DMS153 (cell line): ENCODE results near the gene PRRG1.
"Not testable (repeated sequence)": the region's sequence is repeated elsewhere in the genome, so short reads cannot be mapped to it uniquely, and the experiment has no call there.

Experiments
- DNase-seq: peaks from one replicate; lab custom pipeline; 2025; lab: John Stamatoyannopoulos, UW

The PRRG1 gene

DNA sequence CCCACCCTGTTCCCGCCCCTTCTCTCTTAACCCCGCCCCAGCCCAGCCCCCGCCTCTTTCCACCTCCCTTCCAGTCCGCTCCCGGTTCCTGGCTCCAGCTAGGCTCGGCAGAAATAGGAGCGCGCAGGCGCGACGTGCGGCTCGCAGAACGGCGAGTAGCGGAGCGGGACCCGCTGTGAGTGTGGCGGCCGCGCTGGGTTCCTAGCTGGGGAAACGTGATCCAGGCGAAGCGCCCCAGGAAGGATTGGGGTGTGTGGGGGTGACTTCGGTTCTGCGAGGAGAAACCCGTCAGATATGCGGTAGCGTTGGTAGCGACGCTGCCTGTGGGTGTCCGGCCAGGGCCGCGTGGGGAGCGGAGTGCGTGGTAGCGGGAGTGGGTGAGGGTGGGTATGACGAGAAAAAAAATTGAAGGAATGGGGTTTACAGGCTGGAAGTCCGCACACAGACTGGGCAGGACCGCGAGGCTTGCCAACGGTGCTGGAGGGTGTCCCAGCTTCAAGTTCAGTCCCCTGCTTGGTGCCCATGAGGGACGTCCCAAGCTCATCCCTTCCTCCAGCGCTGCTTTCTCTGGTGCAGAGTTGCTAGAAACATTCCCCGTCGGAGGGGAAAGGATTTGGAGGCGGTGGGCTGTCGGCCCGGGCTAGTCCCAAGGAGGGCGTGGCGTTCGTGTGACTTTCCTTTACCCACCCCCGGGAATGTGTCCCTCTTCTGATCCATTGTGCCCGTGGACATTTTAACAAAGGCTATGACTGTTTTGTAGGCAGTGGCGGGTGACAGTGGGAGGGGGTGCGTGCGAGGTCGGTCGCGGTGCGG lies at the start of gene PRRG1:
TSS of gene PRRG1 (plus strand) at position 144 of the 813 bp plus-strand sequence. CDS start 56,886 bp downstream, outside the sequence.
- no peak for DNase-seq

DNA sequence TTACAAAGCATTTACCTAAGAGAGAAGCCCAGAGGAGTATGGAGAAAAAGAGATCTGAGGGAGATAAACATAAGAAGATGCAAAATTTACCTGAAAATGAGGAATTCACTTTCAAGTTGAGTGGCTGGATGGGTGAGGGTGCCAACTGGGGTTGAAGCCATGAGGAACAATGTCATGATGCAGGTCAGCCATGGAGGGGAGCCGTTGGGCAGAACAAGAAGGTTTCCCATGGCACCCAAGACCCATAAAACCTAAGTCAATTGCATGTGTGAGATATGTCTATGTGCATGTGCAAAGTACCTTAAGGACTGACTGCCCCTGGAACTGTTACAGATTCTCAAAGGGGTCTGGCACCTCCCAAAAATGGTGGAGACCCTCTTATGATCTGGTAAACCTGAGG lies 46.6 kb upstream of the PRRG1 start:
- DNase-seq: no peak

DNA sequence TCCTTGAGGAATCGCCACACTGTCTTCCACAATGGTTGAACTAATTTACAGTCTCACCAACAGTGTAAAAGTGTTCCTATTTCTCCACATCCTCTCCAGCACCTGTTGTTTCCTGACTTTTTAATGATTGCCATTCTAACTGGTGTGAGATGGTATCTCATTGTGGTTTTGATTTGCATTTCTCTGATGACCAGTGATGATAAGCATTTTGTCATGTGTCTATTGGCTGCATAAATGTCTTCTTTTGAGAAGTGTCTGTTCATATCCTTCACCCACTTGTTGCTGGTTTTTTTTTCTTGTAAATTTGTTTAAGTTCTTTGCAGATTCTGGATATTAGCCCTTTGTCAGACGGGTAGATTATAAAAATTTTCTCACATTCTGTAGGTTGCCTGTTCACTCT lies 43.9 kb upstream of the PRRG1 start:
- not testable (repeated sequence) for DNase-seq

DNA sequence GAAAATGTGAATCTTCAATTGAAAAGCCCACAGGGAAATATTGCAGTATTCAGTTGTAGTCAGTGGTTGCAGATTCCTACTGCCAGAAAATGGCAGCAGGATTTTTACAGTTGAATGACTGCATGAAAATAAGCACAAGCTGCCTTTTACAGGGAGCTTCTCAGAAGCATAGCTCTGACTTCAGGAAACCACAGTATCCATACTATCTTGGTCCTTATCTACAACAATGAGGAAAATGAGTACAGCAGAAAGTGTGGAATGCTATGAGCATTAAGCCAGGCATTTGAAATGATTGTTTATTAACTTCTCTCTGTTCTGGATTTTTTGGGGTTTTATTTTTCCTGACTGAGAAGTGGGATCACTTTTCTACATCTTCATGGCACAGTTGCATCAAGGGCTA lies 34.6 kb upstream of the PRRG1 start:
- DNase-seq: no peak

DNA sequence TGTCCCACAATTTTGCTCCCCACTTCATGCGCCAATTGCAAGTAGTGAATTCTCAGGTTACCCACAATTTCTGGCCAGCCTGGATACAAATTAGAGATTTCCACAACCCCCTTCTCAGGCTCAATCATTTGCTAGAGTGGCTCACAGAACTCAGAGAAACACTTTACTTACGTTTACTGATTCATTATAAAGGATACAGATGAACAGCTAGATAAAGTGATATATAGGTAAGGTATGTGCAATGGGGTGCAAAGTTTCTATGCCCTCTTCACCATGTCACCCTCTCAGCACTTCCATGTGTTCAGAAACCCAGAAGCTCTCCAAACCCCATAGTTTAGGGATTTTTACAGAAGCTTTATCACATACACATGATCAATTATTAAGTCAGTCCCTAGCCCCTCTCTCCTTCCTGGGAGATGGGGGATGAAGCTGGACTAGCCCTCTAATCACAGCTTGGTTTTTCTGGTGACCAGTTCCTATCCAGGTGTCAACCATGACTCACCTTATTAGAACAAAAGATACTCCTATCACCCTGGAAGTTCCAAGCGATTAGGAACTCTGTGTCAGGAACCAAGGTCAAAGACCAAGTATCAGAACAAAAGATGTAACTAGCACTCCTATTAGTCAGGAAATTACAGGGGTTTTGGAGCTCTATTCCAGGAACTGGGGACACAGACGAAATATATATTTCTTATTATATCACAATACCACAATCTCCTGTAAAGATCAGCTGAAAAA lies 33.5 kb upstream of the PRRG1 start:
- DNase-seq: no peak

DNA sequence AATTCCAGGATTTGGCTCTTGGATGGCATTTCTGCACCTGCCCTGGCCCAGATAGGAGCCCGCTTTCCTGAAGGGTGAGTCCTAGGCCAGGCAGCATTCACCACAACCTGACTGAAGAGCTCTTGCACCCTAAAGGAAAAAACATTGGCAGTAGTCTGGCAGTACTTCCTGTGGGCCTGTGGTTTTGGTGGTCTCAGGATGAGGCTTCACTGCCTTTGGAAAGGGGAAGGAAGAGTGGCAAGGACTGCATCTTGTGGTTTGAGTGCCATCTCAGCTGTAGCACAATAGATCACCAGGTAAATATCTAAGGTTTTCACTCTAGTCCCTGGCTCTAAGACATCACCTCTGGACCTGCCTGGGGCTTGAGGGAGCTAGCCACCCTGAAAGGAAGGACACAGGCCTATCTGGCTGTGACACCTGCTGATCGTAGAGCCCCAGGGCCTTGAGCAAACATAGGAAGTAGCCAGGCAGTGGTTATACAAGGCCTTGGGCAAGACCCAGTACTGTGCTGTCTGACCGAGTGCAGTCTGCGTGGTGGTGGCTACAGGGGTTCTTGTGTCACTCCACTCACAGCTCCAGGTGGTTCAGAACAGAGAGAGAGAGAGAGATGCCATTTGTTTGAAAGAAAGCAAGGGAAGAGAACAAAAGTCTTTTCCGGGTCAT lies 28.5 kb upstream of the PRRG1 start:
- no peak for DNase-seq

DNA sequence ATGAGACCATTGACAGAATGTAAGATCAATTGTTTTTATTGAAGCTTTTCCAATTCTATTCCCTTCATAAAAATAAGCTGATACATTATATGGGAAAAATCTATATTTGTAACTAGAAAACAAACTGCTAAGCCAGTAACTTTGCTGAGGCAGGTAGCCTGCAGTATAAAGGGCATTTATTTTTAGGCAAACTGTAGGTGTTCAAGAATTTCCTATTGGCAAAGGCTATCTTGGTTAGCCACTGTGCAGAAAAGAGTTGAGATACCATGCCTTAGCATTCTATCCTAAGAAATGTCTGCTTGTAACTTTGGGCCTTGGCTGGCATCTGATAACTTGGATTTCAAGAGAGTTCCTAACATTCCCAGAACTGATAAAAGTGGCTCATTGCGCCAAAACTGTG lies 18.5 kb upstream of the PRRG1 start:
- DNase-seq: no peak

DNA sequence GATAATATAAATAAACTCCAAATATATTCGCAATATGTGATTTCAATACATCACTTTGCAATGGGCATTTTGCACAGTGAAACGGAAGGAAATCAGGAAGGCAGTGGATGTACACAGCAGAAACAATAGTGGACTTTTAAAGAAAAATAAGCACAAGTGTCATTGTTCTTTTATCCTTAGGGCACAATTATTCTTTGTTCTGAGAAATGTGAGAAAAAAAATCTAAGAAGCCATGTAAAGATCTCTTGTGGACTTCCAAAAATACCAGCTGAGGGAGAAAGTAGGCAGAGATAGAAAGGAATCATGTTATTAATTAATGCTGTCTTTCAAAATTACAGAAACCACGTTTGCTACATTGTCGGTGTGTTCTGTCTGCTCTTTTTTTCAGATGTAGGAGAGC lies 17.6 kb upstream of the PRRG1 start:
- no peak for DNase-seq

DNA sequence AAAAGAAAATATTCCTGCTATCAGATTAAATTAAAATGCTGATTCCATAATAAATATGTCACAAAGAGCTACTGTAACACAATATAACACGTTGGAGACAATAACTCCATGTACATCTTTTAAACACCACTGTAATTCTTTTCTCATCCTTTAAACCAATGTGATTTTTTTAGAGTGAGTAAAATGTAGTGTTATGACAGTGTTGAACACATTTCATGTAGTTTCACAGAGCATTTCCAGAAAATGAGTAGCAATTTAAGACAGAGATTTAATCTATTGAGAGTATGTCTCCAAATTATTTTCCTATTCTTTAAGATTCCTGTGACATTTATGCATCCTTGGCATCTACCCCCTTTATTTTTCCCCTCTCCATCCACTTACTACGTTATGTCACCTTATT lies 17.1 kb upstream of the PRRG1 start:
- DNase-seq: no peak

DNA sequence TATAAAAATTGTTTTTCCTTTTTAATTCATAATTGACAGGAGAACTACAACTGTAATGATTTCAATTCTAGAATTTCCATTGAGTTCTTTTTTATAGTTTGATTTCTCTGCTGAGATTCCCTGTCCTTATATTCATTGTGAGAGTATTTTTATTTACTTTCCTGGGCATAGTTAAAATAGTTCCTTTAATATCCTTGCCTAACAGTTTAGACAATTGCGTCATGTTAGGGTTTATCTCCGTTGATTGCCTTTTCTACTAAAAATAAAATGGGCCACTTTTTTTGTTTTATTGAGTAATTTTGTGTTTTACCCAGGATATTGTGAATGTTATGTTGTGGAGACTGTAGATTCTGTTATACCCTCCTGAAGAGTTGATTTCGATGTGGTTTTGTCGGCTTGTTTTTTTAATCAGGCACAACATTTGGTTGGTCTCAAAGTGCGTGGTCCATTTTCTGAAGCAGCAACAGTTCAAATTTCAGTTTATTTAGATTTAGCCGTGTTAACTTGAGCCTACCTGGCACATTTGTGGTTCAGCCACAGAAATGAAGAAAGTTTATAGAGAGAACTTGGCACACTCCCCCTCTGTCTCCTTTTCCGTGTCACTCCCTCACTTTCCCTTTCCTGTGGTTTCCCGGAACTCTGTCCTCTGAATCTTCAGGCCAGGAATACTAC lies 16.0 kb upstream of the PRRG1 start:
- DNase-seq: no peak

DNA sequence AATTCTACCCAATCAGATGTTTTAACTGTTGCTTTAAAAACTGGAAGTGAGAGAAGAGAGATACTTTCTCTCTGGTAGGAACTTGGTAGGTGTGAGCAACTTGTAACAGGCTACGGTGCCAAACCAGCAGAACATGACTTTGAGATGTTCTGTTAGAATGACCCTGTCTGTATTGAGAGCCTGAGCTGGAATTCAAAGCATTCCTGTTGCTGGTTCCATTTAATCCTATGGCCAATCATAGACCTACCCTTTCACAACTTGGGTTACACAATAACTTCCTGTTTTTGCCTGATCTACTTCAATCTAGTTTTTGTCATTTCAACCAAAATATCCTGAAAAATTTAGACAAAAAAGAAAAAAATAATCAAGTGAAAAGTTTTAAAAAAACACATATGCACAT lies 1.7 kb upstream of the PRRG1 start:
- DNase-seq: no peak

DNA sequence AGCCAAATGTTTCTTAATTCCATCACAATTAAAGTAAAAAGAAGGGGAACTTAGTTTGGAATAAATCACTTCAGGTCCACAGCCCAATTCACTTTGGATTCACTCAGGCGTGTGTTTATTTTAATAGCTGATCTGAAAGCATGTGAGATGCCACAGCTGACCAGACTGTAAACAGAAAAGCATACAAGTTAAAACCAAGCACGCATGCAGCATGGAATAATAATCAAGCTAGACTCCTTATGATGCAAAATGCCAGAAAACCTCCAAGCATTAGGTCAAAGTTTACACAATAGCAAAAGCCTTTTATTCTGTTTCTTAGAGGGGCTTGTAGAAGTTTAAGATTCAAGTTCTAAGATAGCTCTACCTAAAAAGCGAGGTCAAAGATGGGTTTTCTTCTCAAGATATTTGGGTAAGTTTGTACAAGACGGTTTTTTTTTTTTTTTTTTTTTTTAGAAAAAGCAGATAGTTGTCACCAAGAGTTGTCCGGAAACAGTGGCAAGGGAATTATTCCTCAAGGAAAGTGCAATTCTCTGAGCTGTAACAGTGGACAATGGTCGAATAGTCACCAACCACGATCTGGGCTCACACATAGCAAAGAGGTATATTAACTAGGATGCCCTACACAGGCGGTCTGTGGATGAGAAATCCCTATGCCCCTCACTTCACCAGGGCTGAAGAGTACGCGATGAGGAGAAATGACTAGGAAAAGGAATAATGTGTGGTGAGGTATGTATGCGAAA lies 763 bp upstream of the PRRG1 start:
- DNase-seq: no peak

DNA sequence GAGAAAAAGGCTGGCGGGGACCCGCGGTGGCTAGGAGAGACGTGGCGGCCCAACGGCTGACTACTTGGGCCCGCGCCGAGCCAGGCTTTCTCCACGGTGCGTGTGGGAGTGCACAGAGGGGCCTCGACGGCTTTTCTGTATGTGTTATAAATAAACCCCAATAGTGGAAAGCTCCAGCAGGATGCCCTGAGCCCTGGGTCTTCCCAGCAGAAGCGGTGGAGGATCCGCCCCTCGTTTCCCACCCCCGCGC lies 268 bp upstream of the PRRG1 start:
- no peak for DNase-seq

DNA sequence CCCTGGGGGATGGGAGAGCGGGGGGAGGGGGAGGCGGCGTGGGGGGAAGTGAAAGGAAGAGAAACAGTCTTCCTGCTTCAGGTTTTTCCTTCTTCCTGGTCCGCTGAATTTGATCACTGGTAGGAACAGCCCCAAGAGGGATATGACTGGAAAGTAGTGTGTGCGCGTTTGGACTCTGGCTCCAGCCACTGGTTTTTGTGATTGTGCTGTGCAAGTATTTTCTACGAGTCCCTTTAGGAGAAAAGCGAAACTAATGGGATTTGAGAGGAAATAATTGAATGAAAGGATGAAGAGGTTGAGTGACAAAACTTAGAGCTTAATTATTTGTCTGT lies 836 bp downstream of the PRRG1 start:
- no peak for DNase-seq

DNA sequence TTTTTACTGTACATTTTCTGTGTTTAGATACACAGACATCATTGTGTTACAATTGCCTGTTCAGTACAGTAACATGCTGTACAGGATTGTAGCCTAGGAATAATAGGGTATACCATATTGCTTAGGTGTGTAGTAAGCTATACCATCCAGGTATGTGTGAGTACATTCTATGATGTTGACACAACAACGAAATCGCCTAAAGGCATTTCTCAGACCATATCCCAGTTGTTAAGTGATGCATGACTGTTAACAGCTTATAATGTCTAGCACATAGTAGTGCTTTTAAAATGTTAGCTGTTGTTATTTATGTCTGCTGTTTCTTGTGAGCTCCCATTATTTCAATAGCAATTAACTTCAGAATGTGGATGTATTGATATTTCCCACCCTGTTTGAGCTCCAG lies 4.5 kb downstream of the PRRG1 start:
- DNase-seq: no peak

DNA sequence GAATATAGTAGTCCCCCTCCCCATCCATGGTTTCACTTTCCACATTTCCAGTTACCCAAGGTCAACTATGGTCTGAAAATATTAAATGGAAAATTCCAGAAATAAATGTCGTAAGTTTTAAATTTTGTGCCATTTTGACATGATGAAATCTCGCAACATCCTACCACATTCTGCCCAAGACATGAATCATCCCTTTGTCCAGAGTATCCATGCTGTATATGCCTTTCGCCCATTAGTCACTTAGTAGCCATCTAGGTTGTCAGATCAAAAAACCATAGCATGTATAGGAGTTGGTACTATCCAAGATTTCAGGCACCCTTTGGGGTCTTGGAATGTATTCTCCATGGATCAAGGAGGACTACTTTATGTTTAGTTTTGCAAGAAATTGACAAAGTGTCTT lies 8.3 kb downstream of the PRRG1 start:
- DNase-seq: no peak

DNA sequence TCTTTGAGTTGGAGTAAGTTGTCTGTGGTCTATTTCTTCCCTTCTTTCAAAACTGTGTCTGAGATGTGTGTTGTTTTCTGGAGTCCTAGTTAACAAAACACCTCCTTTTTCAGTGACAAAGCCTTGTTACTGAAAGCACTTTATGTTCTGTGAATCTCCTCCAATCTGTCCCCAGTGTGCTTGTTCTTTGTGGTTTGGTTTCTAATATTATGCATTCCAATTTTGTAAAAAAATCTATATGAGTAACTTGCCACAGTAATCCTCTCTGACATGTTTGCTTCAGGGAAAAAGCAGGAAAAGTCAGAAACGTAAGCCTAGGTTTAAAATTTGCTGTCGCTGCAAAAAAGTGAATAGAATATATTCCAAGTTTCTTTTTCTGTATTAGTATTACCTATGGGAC lies 12.4 kb downstream of the PRRG1 start:
- no peak for DNase-seq

DNA sequence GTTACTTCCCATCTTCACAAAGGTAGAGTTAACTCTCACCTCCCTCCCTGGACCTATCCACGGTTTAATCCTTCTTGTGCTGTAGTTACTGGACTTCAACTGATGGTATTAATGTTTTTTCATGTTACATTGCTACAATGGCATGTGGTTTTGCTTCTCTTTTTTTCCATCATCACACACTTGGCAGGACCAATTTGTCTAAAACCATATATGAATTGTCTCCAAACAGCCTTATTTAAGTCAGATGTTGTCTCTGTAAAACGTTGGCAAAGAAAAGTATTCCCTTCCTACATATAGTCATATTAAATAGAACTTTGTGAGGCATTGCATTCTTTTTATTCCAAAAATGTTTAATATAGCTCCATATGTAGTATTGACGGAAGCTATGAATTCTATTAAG lies 15.5 kb downstream of the PRRG1 start:
- no peak for DNase-seq

DNA sequence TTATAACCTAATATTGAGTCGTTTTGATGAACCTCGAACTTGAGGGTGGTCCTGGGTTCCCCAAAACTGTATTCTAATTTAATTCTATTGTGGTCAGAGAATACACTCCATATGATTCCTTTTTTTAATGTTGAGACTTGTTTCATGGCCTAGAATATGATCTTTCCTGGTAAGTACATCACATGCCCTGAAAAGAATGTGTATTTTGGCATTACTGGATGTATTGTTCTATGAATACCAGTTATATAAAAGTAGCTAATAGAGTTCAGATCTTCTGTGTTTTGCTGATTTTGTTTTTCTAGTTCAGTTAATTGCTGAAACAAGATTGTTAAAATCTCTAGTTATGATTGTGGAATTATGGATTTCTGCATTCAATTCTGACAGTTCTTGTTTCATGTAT lies 18.8 kb downstream of the PRRG1 start:
- DNase-seq: no peak

DNA sequence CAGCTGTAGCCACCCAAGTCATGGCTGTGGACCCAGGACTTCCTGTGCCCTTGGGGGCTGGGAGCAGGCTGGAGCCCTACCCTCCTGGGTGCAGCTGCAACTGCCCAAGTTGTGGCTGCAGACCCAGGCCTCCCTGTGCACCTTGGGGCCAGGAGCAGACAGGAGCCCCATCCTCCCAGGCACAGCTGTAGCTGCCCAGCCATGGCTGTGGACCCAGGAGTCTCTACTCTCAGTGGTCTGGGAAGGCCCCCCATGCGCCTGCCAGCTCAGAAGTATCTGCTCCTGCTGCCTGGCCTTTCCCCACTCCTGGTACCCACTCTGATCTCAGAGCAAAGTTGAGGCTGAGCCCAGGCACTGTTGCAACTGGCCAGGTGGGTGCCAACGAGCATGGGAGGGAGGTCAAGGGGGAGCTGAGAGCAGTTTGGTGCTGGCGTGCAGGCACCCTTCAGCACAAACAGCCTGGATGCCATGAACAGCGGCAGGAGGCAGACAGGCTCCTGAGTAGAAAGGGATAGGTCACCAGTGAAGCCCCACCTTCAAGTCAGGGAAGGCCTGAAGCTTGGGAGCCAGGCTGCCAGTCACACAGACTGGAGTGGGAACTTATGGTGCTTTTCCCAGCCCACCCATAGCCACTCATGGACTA lies 21.5 kb downstream of the PRRG1 start:
- no peak for DNase-seq

DNA sequence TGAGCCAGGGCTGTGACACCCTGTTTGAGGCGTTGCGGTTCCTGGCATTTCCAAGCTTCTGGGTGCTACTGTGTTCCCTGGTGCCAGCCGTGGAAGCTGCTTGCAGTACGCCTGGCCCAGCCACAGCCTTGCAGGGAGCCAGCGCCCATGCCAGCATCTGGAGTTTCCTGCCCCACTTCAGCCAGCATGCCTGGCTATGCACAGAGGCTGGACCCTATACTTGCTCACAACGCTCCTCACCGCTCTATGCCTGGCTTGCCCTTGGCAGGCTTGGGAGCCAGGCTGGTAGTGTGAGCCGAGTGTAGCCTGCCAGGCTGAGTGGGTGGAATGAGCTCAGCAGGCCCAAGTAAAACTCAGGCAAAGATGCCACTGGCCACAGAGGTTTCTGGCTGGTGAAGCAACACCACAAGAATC lies 22.4 kb downstream of the PRRG1 start:
- no peak for DNase-seq

DNA sequence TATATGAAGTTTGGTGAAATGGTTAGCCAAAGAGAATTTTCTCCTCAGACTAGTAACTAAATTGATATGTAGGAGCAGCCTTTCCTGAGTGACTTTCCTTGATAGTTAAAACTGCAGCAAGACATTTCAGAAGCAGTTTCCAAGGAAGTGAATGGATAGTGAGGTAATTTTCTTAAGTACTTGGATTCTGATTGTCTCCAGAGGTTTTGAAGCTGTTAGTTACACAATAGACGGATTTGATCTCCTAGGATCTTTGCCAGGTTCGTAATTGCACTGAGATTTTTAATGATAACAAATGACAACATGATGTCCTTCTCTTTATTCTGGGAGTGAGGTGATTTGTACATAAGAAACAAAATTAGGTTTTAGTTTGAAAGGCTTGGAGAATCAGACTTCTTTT lies 29.2 kb downstream of the PRRG1 start:
- no peak for DNase-seq
